H1 (cell line): Measurements from ENCODE around the gene NFIX.

ENCODE experiments used
- BACH1 ChIP-seq: IDR thresholded peaks from 2 replicates; pipeline ENCODE4 v1.6.1; 2012; ENCODE audit warnings: low read length, improper control_type of control experiment
- CREB1 ChIP-seq: IDR thresholded peaks from 2 replicates; pipeline ENCODE4 v1.6.1; 2012; ENCODE audit warnings: inconsistent platforms
- CTCF ChIP-seq, 3 experiments: IDR thresholded peaks; 1 replicate in 2 of 3; 2 replicates in 1 of 3; pipeline versions ENCODE4 v1.5.1 to v1.6.1; 2011; ENCODE audit warnings: low read length in 3 of 3, mild to moderate bottlenecking in 3 of 3, inconsistent platforms in 2 of 3, low read depth in 1 of 3, moderate library complexity in 1 of 3; ENCODE audit not compliant: insufficient read depth in 1 of 3; ENCODE audit errors: control extremely low read depth in 1 of 3
- EGR1 ChIP-seq: IDR thresholded peaks from 2 replicates; pipeline ENCODE4 v1.6.1; 2011; ENCODE audit warnings: low read depth, low read length, borderline replicate concordance
- HDAC2 ChIP-seq, 2 experiments: fragments of 300-600 bp in 1 of 2; sonication (generic) in 1 of 2; IDR thresholded peaks; 2 replicates each; pipeline ENCODE4 v1.6.1; 2011 to 2012; ENCODE audit warnings: low read depth in 2 of 2, low read length in 2 of 2, mild to moderate bottlenecking in 2 of 2, moderate library complexity in 2 of 2, borderline replicate concordance in 1 of 2, inconsistent platforms in 1 of 2
- JUND ChIP-seq: IDR thresholded peaks from 2 replicates; pipeline ENCODE4 v1.6.1; 2011; ENCODE audit warnings: mild to moderate bottlenecking, improper control_type of control experiment, low read length
- POLR2A ChIP-seq, 2 experiments: IDR thresholded peaks; 1 replicate in 1 of 2; 2 replicates in 1 of 2; pipeline ENCODE4 v1.6.1; 2011; ENCODE audit warnings: low read depth in 2 of 2, low read length in 2 of 2, mild to moderate bottlenecking in 2 of 2; ENCODE audit errors: control extremely low read depth in 1 of 2
- POLR2AphosphoS5 ChIP-seq: IDR thresholded peaks from 2 replicates; pipeline ENCODE4 v1.6.1; 2011; ENCODE audit warnings: low read depth, low read length
- RAD21 ChIP-seq, 2 experiments: IDR thresholded peaks in 1 of 2; conservative IDR thresholded peaks in 1 of 2; 2 replicates each; pipeline ENCODE4 v1.6.1; 2011; ENCODE audit warnings: low read depth in 2 of 2, low read length in 2 of 2, improper control_type of control experiment in 1 of 2, inconsistent platforms in 1 of 2, mild to moderate bottlenecking in 1 of 2, moderate library complexity in 1 of 2
- RXRA ChIP-seq: IDR thresholded peaks from 2 replicates; pipeline ENCODE4 v1.6.1; 2011; ENCODE audit warnings: low read depth, mild to moderate bottlenecking, low read length, moderate library complexity; ENCODE audit not compliant: insufficient read depth

GRCh38 chr19:13057744-13058143 lies 62.5 kb downstream of the NFIX start:
- TF ChIP-seq CTCF (IDR thresholded peaks at IDR 0.05; ENCODE audit: control extremely low read depth in 1 of 3, insufficient read depth in 1 of 3, low read depth in 1 of 3, low read length in 3 of 3) (no peak), CREB1 (no peak), RXRA (no peak), EGR1 (no peak), HDAC2 (IDR thresholded peaks at IDR 0.05; ENCODE audit: borderline replicate concordance in 1 of 2, low read depth in 2 of 2, low read length in 2 of 2) (no peak), BACH1 (no peak), JUND (no peak), POLR2AphosphoS5 (no peak), POLR2A (IDR thresholded peaks at IDR 0.05; ENCODE audit: control extremely low read depth in 1 of 2, low read depth in 2 of 2, low read length in 2 of 2) (no peak), RAD21 (IDR thresholded peaks at IDR 0.05 in 1 of 2, conservative IDR thresholded peaks at IDR 0.05 in 1 of 2; ENCODE audit: low read depth in 2 of 2, low read length in 2 of 2) (no peak)
